GM18907 (cell line): ENCODE data around the gene COPRS.
"Not testable (repeated sequence)": the region's sequence is repeated elsewhere in the genome, so short reads cannot be mapped to it uniquely, and the experiment has no call there.

Experiments
- ATAC-seq: cut with Tn5 transposase; IDR thresholded peaks from one replicate; pipeline ENCODE4 v1.9.1; 2021; ENCODE audit warnings: mild to moderate bottlenecking, moderate library complexity; ENCODE audit not compliant: unreplicated experiment

COPRS gene

DNA sequence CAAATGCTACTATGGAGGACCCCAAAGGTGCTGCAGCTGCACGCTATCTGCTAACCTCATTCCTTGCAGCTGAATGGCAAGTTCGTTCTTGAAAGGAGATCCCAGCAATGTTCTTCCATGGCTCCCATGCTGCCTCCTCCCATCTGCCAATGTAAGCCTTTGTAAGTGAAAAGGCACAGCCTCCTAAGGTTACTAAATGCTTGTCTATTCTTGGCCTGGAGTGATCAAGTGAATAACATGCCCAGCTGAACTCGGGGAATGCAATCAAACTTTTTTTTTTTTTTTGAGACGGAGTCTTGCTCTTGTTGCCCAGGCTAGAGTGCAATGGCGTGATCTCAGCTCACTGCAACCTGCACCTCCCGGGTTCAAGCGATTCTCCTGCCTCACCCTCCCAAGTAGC, 49.2 kb downstream of the COPRS start:
- ATAC-seq = not testable (repeated sequence)

GRCh38 chr17:31808521-31809050, 50.5 kb downstream of the COPRS start:
- ATAC-seq = no peak

DNA sequence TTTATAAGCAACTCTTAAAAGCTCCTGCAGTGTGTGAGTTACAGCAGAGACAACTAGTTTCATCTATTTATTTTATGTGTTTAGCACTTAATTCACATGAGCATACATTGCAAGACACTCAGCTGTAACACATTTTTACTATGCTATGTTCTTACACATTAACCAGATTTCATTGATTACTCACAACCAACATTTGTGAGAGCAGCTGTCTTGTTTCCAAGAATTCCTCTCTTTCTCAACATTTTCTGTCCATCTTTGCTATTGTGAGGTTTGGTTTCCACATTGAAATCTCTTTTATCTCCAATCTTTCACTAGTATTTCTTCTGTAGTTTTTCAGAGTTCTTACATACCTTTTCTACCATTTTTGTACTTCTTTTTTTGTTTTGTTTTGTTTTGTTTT, 51.2 kb downstream of the COPRS start:
- no peak for ATAC-seq

GRCh38 chr17:31806921-31807320, 52.1 kb downstream of the COPRS start:
- ATAC-seq = no peak

GRCh38 chr17:31803494-31804213, 55.4 kb downstream of the COPRS start:
- no peak for ATAC-seq

DNA sequence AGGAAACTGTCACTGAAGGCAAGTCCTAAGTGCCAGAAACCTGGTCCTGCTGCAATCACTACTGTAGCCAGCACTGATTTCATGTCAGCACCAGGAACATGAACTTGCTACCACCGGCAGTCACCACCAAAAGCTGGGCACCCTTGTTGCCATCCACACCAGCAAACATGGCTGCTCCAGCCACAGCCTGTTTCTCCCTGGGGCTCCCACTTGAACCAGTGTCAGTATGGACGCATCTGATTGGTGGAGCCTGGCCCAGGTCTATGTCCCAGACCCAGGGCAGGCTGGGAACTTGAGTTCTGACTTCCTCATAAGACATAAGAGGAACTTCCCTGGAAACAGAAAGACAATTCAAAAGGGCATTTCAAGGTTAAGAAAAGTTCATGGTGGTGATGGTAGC, 56.5 kb downstream of the COPRS start:
- no peak for ATAC-seq
